ENCODE data around the gene C12orf76.
"Not testable (repeated sequence)": the region's sequence is repeated elsewhere in the genome, so short reads cannot be mapped to it uniquely, and the experiment has no call there.

C12orf76 gene

DNA sequence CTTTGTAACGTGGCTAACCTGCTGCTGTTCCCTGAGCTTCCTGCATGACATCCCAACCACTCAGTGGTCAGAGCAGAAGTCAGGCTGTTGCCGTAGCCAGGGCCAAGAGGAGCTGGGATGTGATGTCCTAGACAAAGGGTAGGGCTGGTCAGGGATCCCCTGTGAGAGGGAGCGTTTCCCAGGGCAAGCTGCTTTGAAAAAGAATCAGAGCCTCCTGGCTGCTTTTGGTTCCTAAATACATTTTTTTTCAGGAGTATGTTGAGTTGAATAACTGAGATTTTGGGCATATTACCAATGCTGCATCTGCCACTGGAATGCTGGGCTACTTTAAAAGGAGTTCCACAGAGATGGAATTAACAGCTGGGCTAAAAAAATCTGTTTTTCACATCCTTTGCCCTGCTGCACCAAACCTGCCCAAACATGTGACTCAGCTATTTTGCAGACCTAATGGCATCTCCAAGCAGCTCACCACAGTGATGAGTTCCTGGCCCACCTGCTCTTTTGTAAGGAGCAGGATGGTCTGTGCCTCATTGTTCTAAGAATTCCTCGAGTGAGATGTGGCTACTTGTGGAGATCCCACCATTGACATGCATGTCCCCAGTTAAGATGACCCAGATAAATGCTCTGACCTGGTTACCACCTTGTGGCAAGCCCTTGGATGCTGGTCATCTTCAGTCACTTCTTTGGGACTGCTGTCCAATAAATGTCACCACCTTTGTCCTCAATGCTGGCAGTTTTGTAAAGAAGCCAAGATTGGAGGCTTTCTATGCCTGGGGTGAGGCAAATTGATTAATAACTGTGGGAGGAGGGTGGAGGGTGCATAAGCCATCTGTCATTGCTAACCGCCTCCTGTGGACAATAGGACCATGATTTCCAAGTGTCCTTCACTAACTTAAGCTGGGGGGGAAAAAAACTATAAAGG is 25.0 kb downstream of the C12orf76 start:
- DNase-seq (ENCODE audit: low read depth), result no peak

GRCh38 chr12:110020956-110021355 is 27.4 kb downstream of the C12orf76 start:
- no peak for DNase-seq (ENCODE audit: low read depth)

DNA sequence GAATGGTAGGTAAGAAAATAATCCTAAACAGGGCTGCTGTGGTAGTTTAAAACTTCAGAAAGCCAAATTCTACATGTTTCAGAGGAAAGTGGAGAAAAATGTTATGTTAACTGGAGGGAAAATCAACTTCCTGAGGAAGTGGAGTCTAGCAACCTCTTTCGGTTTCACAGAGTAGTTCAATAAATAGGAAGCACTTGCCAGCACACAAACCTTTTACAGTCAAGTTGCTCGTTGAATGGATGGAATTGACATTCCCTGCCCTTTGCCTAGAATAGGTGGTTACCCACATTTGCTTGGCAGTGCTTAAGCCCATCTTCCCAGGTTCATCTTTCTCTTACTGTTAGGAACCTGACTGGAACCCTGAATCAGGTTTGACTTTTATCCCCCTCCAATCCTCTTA is 33.2 kb downstream of the C12orf76 start:
- no peak for DNase-seq (ENCODE audit: low read depth)

DNA sequence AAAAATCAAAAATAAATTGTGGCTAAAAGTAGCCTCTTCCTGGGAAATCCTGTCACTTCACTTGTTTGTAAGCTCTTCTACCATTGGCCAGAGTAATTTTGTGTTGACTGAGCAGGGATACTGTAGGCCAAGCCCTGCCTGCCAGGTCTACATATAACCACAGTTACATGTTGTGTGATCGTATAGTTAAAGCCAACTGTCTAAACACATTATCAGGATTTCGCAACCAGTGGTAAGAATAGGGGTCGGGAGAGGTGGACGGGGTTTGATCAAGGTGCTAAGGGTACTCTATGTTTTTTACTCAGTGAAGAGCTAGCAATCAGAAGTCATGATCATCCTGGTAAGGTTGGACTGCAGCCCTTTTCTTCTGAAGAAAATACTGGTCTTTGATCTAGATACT is 35.7 kb downstream of the C12orf76 start:
- DNase-seq (ENCODE audit: low read depth), result no peak

GRCh38 chr12:110012137-110012536 is 36.2 kb downstream of the C12orf76 start:
- DNase-seq (ENCODE audit: low read depth), result no peak

GRCh38 chr12:110010853-110011723 is 37.2 kb downstream of the C12orf76 start:
- no peak for DNase-seq (ENCODE audit: low read depth)

DNA sequence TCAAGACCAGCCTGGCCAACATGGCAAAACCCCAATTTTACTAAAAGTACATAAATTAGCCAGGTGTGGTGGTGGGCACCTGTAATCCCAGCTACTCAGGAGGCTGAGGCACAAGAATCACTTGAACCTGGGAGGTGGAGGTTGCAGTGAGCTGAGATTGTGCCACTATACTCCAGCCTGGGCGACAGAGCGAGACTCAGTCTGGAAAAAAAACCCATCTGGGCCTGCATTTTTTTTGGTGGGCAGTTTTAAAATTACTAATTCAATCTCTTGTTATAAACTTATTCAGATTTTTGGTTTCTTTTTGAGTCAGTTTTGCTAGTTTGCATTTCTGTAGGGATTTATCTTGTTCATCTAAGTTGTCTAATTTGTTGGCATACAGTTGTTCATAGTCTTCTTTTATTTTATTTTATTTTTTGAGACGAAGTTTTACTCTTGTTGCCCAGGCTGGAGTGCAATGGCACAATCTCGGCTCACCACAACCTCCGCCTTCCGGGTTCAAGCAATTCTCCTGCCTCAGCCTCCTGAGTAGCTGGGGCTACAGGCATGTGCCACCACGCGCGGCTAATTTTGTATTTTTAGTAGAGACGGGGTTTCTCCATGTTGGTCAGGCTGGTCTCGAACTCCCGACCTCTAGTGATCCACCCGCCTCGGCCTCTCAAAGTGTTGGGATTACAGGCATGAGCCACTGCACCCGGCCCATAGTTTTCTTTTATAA is 39.5 kb downstream of the C12orf76 start:
- not testable (repeated sequence) for DNase-seq (ENCODE audit: low read depth)

DNA sequence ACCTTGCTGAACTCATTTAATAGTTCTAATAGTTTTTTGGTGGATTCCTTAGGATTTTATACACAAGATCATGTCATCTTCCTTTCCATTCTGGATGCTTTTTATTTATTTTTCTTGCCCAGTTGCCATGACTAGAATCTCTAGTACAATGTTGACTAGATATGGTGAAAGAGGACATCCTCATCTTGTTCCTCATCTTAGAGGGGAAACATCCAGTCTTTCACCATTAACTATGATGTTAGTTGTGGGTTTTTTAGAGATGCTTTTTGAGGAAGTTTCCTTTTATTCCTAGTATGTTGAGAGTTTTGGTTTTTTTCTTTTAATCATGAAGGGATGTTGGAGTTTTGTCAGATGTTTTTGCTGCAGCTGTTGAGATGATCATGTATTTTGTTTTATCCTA is 40.4 kb downstream of the C12orf76 start:
- DNase-seq (ENCODE audit: low read depth), result no peak

GRCh38 chr12:110006115-110006514 is 42.2 kb downstream of the C12orf76 start:
- no peak for DNase-seq (ENCODE audit: low read depth)

DNA sequence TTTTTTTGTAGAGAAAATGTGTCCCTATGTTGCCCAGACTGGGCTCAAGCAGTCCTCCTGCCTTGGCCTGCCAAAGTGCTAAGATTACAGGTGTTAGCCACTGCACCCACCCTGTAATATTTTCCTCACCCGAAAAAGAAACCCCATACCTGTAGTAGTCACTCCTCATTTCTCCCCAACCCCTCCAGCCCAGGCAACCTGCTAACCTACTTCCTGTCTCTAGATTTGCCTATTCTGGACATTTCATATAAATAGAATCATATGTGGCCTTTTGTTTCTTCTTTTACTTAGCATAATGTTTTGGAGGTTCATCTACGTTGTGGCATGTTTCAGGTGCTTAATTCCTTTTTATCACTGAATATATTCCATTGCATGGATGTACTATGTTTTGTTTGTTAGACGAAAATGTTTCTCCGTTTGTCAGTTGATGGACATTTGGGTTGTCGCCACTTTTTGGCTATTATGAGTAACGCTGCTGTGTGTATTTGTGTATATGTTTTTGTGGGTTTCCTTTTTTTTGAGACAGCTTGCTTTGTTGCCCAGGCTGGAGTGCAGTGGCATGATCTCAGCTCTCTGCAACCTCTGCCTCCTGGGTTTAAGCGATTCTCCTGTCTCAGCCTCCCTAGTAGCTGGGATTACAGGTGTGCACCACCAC is 42.9 kb downstream of the C12orf76 start:
- DNase-seq (ENCODE audit: low read depth), result no peak

GRCh38 chr12:110004598-110004997 is 43.7 kb downstream of the C12orf76 start:
- no peak for DNase-seq (ENCODE audit: low read depth)

DNA sequence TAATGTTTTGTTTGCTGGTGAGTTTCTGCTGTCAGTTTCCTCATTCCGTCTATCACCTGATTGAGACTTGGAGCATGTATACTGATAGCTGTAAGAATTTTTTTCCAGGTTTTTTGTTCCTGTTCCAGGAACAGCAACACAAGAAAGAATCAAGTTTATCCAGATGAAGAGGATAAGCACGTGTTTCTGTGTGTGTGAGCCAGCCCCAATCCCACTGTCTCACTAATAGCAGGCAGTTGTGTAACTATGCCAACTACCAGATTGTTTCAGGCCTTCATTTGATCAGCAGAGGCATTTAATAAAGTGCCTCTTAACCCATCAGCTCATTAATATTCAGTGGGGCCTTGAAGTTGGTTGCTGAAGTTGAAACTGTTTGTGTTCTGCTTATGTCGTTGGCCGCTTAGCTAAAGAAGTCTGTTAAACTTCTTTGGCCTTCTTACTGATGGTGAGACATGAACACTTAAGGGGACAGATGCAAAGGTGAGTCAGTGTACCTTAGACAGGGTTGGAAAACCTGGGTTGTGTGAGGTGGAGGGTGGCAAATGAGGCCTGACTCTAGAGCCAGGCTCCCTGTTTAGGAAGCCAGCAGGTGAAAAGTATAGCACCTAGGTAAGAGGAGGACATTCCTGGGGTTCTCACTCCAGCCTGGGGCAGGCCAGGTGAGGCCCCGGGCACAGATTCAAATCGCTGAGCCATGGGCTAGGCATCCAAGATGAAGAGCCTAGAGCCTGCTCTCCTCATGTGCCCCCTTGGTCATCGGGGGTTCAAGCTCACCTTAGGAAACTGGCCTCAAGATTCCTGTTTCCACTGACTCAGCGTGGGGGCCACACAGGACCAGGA is 45.4 kb downstream of the C12orf76 start:
- no peak for DNase-seq (ENCODE audit: low read depth)

GRCh38 chr12:110001596-110001995 is 46.7 kb downstream of the C12orf76 start:
- no peak for DNase-seq (ENCODE audit: low read depth)

GRCh38 chr12:109999983-110000505 is 48.3 kb downstream of the C12orf76 start:
- DNase-seq (ENCODE audit: low read depth), result no peak

DNA sequence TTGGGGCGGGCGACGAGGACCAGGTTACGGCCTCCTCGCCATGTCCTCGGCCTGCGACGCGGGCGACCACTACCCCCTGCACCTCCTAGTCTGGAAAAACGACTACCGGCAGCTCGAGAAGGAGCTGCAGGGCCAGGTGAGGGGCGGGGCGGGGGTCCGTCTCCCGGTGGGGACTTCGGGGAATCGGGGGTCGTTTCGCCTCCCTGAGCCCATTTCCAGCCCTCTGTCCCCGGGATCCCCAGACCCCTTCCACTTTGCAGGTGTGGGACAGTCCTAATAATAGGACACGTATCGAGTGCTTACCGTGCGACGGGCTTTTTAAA is 48.7 kb downstream of the C12orf76 start:
- no peak for DNase-seq (ENCODE audit: low read depth)

DNA sequence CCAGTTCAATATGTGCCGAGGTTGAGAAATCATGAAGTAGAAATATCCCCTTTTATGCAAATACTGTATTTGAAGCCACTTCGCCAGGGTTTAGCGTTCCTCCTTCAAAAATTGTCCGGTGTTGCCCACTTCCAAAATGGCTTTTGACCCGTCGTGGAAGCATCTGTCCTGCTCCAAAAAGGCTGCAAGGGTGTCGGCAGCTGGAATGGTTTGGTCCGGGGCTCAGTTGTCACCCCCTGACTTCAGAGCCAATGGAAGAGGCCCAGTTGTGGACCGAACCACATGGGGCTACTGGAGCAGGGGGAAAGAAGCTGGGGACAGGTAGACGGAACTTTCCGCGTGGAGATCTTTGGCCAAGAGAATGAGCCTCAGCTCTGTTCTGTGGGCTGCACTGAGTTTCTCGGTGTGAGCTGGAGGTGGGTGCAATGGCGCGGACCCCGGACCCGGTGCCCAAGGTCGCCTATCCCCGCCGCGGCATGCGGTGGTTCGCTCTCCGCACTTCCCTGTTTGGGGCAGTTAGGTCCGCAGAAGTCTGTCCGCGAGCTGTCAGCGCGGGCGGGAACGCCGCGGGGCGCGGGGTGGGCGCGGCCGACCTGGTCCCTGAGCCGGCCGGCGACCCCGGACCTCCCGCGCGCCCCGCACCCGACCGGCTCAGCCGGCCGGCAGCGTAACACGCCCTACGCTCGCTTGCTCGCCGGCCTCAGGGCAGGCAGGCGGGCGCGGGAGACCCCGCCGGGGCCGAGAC is 49.2 kb downstream of the C12orf76 start, which contains the start of gene ANKRD13A:
ANKRD13A (plus strand) TSS at position 527 of the 745 bp plus-strand sequence. CDS start 259 bp downstream, outside the sequence.
- DNase-seq (ENCODE audit: low read depth), result peak; percentile 81

DNA sequence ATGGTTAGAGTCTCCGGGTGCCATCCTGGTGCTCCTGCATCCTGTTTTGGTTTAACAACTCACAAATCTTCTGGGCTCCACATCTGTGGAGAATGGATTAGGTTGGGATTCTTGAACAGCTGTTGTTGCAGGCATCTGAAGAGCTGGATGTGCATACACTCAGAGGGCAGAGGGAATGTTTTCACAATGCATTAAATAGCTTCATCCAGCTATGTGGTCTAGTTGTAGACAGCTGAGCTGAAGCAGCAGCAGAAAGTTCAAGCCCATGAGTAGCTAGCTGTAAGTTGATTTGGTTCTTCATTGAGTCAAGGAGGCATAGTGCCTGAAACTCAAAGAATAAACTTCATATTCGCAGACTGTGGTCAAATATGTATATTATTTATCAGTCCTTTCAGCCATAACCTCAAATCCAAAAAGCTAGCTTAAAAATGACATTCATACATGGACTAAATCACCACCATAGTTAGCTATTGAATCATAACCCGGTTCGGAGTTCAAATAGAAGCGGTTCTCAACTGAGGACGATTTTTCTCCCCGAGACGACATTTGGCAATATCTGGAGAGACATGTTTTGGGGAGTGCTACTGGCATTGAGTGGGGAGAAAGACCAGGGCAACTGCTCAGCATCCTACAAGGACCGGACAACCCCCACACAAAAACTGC is 50.0 kb downstream of the C12orf76 start:
- DNase-seq (ENCODE audit: low read depth), result no peak

- no peak for DNase-seq (ENCODE audit: low read depth)
Measured at GRCh38 chr12:109997393-109997792, 50.9 kb downstream of the C12orf76 start.

GRCh38 chr12:109996483-109996853 is 51.9 kb downstream of the C12orf76 start:
- DNase-seq (ENCODE audit: low read depth), result no peak
